ENCODE results near the gene MAST4.

GRCh38 chr5:66728049-66728448 lies 131.9 kb downstream of the MAST4 start:
- TF ChIP-seq CTCF (optimal IDR thresholded peaks at IDR 0.05 in 1 of 3, IDR thresholded peaks at IDR 0.05 in 1 of 3, conservative IDR thresholded peaks at IDR 0.05 in 1 of 3; ENCODE audit: extremely low read depth in 1 of 3, insufficient read depth in 2 of 3, low read length in 3 of 3) (no peak), EZH2 (IDR thresholded peaks at IDR 0.05; ENCODE audit: low read length) (no peak)

All from keratinocyte (primary cell).